Activated T-helper 1 cell treated with anti-CD3 and anti-CD28 coated beads, Interleukin-12 subunit alpha, Interleukin-12 subunit beta, Interleukin-2, Interleukin-4 antibody, amounts not matched to agents 30 ng/mL and 10 ng/mL and 1 ng/mL, durations not matched to agents 14 hours and 24 hours and 36 hours (primary cell): ENCODE data around the gene ESRRG. TPM values are rescaled to one million over a fixed set of nuclear protein-coding genes. Genes with fewer than 3 reads are reported as not detected.

Source experiments
- DNase-seq: peaks from one replicate; pipeline ENCODE4 v3.0.0; 2021; ENCODE audit warnings: low spot score
- H3K27ac Mint-ChIP-seq: one replicate; pipeline ENCODE4 v1.8.0; 2021; ENCODE audit warnings: mild to moderate bottlenecking, mixed read lengths
- H3K27me3 Mint-ChIP-seq: one replicate; pipeline ENCODE4 v1.8.0; 2022; ENCODE audit warnings: mild to moderate bottlenecking, moderate library complexity, mixed read lengths; ENCODE audit not compliant: insufficient read depth
- H3K36me3 Mint-ChIP-seq: one replicate; pipeline ENCODE4 v1.8.0; 2021; ENCODE audit warnings: low read depth, mixed read lengths
- H3K4me1 Mint-ChIP-seq: one replicate; pipeline ENCODE4 v1.8.0; 2021; ENCODE audit warnings: low read depth, mixed read lengths
- H3K4me3 Mint-ChIP-seq: one replicate; pipeline ENCODE4 v1.8.0; 2021; ENCODE audit warnings: mild to moderate bottlenecking, moderate library complexity, mixed read lengths
- H3K9me3 Mint-ChIP-seq: one replicate; pipeline ENCODE4 v1.8.0; 2021; ENCODE audit warnings: mixed read lengths
- intact Hi-C: fragments of 100-400 bp; cut with micrococcal nuclease; formaldehyde crosslinking; loops from one replicate; pipeline ENCODE4 v1.15.1; 2024
- total RNA-seq: library from RNA; stranded (reverse); gene quantifications from 2 replicates; pipeline ENCODE4 v1.2.3, GENCODE V29; 2022

ESRRG gene
- total RNA-seq, 1 donor from 2014 or later: not detected

- H3K27ac Mint-ChIP-seq: no peak overlapping the region
- intact Hi-C loops: no loop called here
- no peaks in the 10 kb centered on the region for H3K27me3 Mint-ChIP-seq
- no peak for DNase-seq
- no peaks in the 10 kb centered on the region for H3K36me3 Mint-ChIP-seq
- no peak overlapping the region for H3K4me3 Mint-ChIP-seq
- H3K4me1 Mint-ChIP-seq: no peaks in the 10 kb centered on the region
- H3K9me3 Mint-ChIP-seq: no peaks in the 10 kb centered on the region
Observed at GRCh38 chr1:216562383-216562782, 160.8 kb downstream of the ESRRG start.

GRCh38 chr1:216560527-216560926 is 162.7 kb downstream of the ESRRG start:
- intact Hi-C loops: no loop called here
- H3K4me3 Mint-ChIP-seq: no peak overlapping the region
- H3K36me3 Mint-ChIP-seq: no peaks in the 10 kb centered on the region
- no peaks in the 10 kb centered on the region for H3K27me3 Mint-ChIP-seq
- no peak overlapping the region for H3K27ac Mint-ChIP-seq
- no peaks in the 10 kb centered on the region for H3K9me3 Mint-ChIP-seq
- no peaks in the 10 kb centered on the region for H3K4me1 Mint-ChIP-seq
- no peak for DNase-seq

DNA sequence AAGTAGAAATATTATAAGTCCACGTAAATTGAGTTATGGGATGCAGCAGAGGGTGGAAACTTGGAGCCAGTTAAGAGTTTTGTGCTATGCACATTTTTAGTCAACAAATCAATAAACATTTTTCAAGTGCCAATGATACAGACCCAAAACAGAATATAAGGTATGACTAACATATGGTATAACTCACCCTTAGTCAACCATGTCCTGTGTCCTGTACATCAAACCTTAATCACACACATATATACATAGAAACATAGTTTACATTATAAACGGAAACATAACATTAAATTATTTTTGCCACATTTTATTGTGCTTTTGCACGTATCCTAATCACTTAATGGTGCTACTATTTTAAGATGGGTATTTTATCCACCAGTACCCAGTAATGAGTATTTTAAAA is 163.9 kb downstream of the ESRRG start:
- no peak overlapping the region for H3K4me3 Mint-ChIP-seq
- no peaks in the 10 kb centered on the region for H3K4me1 Mint-ChIP-seq
- no peak for DNase-seq
- no peaks in the 10 kb centered on the region for H3K9me3 Mint-ChIP-seq
- no peaks in the 10 kb centered on the region for H3K27me3 Mint-ChIP-seq
- no peak overlapping the region for H3K27ac Mint-ChIP-seq
- H3K36me3 Mint-ChIP-seq: no peaks in the 10 kb centered on the region
- intact Hi-C loops: no loop called here

GRCh38 chr1:216555653-216556052 is 167.6 kb downstream of the ESRRG start:
- H3K27me3 Mint-ChIP-seq: no peaks in the 10 kb centered on the region
- no peaks in the 10 kb centered on the region for H3K4me1 Mint-ChIP-seq
- H3K9me3 Mint-ChIP-seq: no peaks in the 10 kb centered on the region
- no peak overlapping the region for H3K27ac Mint-ChIP-seq
- no peaks in the 10 kb centered on the region for H3K36me3 Mint-ChIP-seq
- no peak for DNase-seq
- no peak overlapping the region for H3K4me3 Mint-ChIP-seq
- intact Hi-C loops: no loop called here

DNA sequence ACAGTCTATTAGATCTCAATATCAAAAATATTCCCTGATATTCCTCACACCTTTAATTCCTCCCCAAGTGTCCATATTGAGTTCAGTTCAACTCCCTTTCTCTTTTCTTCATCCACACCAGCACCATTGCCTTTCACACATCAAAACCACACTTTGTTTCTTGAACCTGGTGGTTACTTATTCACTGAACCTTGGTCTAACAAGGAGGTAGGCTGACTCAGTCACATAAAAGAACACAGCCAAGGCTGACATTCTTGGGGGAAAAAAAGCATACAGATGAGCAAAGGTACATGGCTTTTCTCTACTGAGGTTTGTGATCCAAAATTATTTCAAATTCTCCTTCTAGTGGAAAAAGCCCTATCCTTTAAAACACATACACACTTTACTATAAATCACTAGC is 168.3 kb downstream of the ESRRG start:
- no peaks in the 10 kb centered on the region for H3K9me3 Mint-ChIP-seq
- H3K4me1 Mint-ChIP-seq: no peaks in the 10 kb centered on the region
- H3K27ac Mint-ChIP-seq: no peak overlapping the region
- H3K4me3 Mint-ChIP-seq: no peak overlapping the region
- no peaks in the 10 kb centered on the region for H3K27me3 Mint-ChIP-seq
- no peak for DNase-seq
- no peaks in the 10 kb centered on the region for H3K36me3 Mint-ChIP-seq
- intact Hi-C loops: no loop called here

DNA sequence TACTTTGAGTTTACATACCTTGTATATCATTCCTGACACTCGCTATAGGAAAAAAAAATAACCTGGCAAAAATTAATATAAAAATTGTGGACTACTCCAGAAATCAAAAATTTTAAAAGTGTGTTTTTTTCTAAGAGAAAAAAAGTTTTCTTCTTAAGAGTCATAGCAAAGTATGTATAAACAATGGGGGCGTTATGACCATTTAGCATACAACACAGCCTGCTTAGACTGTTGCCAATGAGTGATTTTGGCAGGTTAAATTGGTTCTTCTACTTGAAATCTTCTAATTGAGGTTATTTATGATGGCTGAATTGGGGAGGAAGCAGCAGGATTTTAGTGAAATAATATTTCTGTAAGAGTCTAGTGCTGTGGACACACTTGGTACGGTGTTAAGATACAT is 169.5 kb downstream of the ESRRG start:
- Mint-ChIP-seq H3K27me3 (no peaks in the 10 kb centered on the region), H3K4me3 (no peak overlapping the region)
- intact Hi-C loops: no loop called here

DNA sequence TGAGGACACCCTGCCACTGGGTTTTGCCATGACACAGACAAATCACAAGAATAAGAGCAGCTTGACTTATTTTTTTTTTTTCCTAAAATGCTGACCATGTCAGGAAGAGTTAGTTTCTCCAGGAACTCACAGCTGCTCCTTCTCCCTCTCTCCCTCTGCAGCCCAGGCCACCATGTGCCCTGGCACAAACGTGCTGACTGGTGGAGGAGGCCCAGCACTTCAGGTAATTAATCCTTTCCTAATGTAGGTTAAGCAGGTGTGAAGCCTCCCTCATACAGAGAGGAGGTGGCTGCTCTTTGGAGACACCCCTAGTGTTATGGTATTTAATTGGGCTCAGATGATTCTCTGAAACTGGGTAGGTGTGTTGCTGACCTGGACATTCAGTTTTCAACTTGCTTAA is 170.2 kb downstream of the ESRRG start:
- no peak overlapping the region for H3K4me3 Mint-ChIP-seq
- no peaks in the 10 kb centered on the region for H3K4me1 Mint-ChIP-seq
- H3K36me3 Mint-ChIP-seq: no peaks in the 10 kb centered on the region
- no peaks in the 10 kb centered on the region for H3K9me3 Mint-ChIP-seq
- intact Hi-C loops: no loop called here
- no peaks in the 10 kb centered on the region for H3K27me3 Mint-ChIP-seq
- DNase-seq: no peak
- H3K27ac Mint-ChIP-seq: no peak overlapping the region

More for the DNA sequence above, 169.5 kb downstream of the ESRRG start:
- H3K36me3 Mint-ChIP-seq: no peaks in the 10 kb centered on the region
- no peaks in the 10 kb centered on the region for H3K9me3 Mint-ChIP-seq
- DNase-seq: no peak
- H3K27ac Mint-ChIP-seq: no peak overlapping the region
- H3K4me1 Mint-ChIP-seq: no peaks in the 10 kb centered on the region

DNA sequence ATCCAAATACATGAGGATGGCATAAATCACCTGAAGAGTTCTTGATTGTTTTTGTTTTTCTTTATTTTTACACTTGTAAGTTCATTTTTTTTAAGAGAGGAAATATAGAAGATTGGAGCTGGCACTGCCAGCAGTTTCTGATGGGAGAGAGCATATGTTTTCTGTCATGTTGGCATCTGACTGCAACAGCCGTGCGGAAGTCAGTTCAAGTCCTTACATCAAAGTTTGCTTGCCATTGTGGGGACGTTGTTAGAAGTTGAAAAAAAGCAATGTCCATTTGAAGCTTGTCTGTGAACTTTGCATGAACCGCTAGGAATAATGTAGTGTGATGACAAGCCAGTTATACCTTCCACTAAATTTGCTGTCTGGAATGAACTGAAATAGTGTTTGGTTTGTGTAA is 173.4 kb downstream of the ESRRG start:
- intact Hi-C loops: no loop called here
- H3K4me1 Mint-ChIP-seq: no peaks in the 10 kb centered on the region
- H3K4me3 Mint-ChIP-seq: no peak overlapping the region
- H3K36me3 Mint-ChIP-seq: no peaks in the 10 kb centered on the region
- peaks cover 1% of the 10 kb centered on the region for H3K27me3 Mint-ChIP-seq
- H3K9me3 Mint-ChIP-seq: no peaks in the 10 kb centered on the region
- no peak for DNase-seq
- H3K27ac Mint-ChIP-seq: no peak overlapping the region

DNA sequence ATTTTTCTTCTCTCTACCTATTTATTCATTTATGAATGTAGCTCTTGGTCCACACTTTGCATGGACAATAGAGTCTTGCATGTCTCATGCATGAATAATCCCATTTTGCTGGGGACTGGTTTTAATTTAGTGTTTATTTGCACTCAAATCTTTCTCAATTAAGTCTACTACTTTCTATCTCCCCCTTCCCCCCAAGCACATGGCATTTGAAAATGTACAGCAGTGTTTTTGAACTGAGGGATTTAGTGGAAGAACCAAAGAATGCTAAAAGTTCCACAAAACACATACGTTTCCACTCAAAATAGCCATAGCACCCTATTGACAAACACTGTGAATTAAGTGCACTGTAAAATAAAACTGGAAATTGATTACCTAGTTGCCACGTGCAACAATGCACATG is 180.5 kb downstream of the ESRRG start:
- Mint-ChIP-seq H3K27ac (no peak overlapping the region), H3K4me3 (no peak overlapping the region), H3K9me3 (no peaks in the 10 kb centered on the region), H3K27me3 (peaks cover 1% of the 10 kb centered on the region), H3K36me3 (no peaks in the 10 kb centered on the region), H3K4me1 (no peaks in the 10 kb centered on the region)
- no peak for DNase-seq
- intact Hi-C loops: no loop called here

GRCh38 chr1:216542263-216542662 is 181.0 kb downstream of the ESRRG start:
- Mint-ChIP-seq H3K36me3 (no peaks in the 10 kb centered on the region), H3K4me3 (no peak overlapping the region), H3K27me3 (peaks cover 1% of the 10 kb centered on the region), H3K27ac (no peak overlapping the region), H3K4me1 (no peaks in the 10 kb centered on the region), H3K9me3 (no peaks in the 10 kb centered on the region)
- no peak for DNase-seq
- intact Hi-C loops: no loop called here

DNA sequence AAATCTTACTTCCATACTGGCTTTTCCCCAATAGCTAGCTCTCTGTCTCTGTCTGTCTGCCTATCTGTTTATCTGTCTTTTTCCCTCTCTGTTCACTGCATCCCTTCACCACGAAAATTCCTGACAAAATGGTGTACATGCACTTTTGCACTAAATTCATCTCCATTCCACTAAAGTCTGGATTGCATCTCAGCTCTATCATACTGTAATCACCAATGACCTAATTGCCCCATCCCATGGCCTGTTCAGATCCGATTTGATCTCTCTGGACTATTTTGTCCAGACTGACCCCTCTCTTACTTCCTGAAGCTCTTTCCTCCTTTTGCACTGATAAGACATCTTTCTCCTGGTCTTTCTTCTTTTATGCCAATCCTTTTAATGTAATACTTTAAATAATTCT is 187.5 kb downstream of the ESRRG start:
- H3K4me3 Mint-ChIP-seq: no peak overlapping the region
- DNase-seq: no peak
- H3K9me3 Mint-ChIP-seq: no peaks in the 10 kb centered on the region
- no peak overlapping the region for H3K27ac Mint-ChIP-seq
- H3K27me3 Mint-ChIP-seq: no peaks in the 10 kb centered on the region
- no peaks in the 10 kb centered on the region for H3K36me3 Mint-ChIP-seq
- H3K4me1 Mint-ChIP-seq: no peaks in the 10 kb centered on the region
- intact Hi-C loops: no loop called here

DNA sequence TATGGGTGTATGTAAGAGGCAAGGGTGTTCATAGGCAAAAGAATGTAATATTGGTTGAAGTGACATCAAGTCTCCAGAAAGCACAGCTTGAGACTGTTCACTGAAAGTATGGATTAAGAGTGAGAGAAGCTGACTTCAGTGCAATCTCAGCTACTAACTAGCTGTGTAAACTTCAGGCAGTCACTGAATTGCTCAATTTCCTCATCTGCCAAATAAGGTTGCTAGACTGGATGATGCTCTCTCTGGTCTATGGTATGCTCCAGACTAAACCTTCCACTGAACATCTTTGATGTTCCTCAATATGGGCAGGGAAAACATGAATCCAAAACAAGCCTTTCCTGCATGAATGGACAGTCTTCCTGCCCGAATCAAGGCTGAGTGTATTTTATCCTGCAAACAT is 188.2 kb downstream of the ESRRG start:
- no peaks in the 10 kb centered on the region for H3K36me3 Mint-ChIP-seq
- H3K4me3 Mint-ChIP-seq: no peak overlapping the region
- DNase-seq: no peak
- intact Hi-C loops: no loop called here
- H3K27me3 Mint-ChIP-seq: no peaks in the 10 kb centered on the region
- H3K27ac Mint-ChIP-seq: no peak overlapping the region
- no peaks in the 10 kb centered on the region for H3K9me3 Mint-ChIP-seq
- no peaks in the 10 kb centered on the region for H3K4me1 Mint-ChIP-seq

DNA sequence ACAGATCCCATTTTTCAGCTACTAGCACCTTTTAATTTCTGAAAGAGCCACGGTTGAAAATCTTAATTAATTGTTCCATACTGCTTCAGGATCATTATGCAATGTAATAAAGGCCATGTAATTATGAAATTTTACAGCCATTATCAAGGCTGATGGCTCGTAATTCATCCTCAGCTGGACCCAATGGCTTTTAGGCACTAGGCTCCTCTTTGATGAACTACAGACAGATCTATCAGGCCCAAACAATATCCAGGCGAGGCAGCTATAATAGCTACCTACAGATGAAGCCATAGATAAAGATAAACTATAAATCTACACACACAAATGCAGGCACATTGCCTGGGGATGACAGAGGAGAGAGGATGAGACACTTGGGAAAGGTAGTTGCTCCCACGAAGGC is 189.5 kb downstream of the ESRRG start:
- H3K27ac Mint-ChIP-seq: no peak overlapping the region
- no peak for DNase-seq
- no peaks in the 10 kb centered on the region for H3K27me3 Mint-ChIP-seq
- no peaks in the 10 kb centered on the region for H3K36me3 Mint-ChIP-seq
- no peaks in the 10 kb centered on the region for H3K4me1 Mint-ChIP-seq
- H3K9me3 Mint-ChIP-seq: no peaks in the 10 kb centered on the region
- no peak overlapping the region for H3K4me3 Mint-ChIP-seq
- intact Hi-C loops: no loop called here

GRCh38 chr1:216532251-216532798 is 190.9 kb downstream of the ESRRG start:
- Mint-ChIP-seq H3K27me3 (no peaks in the 10 kb centered on the region), H3K9me3 (peaks cover 4% of the 10 kb centered on the region), H3K36me3 (no peaks in the 10 kb centered on the region), H3K4me1 (no peaks in the 10 kb centered on the region), H3K4me3 (no peak overlapping the region), H3K27ac (no peak overlapping the region)
- DNase-seq: no peak
- intact Hi-C loops: no loop called here
